Astrocyte (in vitro differentiated cells and primary cell): ENCODE results near the gene CRYBG3.

Experiments
- EZH2 ChIP-seq: IDR thresholded peaks from 2 replicates; pipeline ENCODE4 v1.6.1; 2012; ENCODE audit warnings: mild to moderate bottlenecking, low read length, inconsistent platforms; ENCODE audit not compliant: insufficient read depth
- TF ChIP-seq, protein P1 (sequence below): IDR thresholded peaks from 2 replicates; pipeline ENCODE4 v1.5.1; 2011; ENCODE audit warnings: low read depth, mild to moderate bottlenecking, inconsistent platforms, low read length, moderate library complexity; ENCODE audit not compliant: insufficient read depth

GRCh38 chr3:97839944-97840343, 18.1 kb downstream of the CRYBG3 start:
- TF ChIP-seq, protein P1, sequence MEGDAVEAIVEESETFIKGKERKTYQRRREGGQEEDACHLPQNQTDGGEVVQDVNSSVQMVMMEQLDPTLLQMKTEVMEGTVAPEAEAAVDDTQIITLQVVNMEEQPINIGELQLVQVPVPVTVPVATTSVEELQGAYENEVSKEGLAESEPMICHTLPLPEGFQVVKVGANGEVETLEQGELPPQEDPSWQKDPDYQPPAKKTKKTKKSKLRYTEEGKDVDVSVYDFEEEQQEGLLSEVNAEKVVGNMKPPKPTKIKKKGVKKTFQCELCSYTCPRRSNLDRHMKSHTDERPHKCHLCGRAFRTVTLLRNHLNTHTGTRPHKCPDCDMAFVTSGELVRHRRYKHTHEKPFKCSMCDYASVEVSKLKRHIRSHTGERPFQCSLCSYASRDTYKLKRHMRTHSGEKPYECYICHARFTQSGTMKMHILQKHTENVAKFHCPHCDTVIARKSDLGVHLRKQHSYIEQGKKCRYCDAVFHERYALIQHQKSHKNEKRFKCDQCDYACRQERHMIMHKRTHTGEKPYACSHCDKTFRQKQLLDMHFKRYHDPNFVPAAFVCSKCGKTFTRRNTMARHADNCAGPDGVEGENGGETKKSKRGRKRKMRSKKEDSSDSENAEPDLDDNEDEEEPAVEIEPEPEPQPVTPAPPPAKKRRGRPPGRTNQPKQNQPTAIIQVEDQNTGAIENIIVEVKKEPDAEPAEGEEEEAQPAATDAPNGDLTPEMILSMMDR = no peak
- TF ChIP-seq EZH2 = no peak
